Measurements from ENCODE around the gene PRRT4. TPM values are rescaled to one million over a fixed set of nuclear protein-coding genes. Genes with fewer than 3 reads are reported as not detected.

PRRT4 gene
- total RNA-seq, 1 experiment from 2014 or later: 0.24 TPM

GRCh38 chr7:128310499-128310898, 51.0 kb downstream of the PRRT4 start:
- Histone ChIP-seq H4K91ac (ENCODE audit: insufficient read length, low read depth, low read length) (no peak overlapping the region), H2BK120ac (ENCODE audit: low read depth, low read length, poor library complexity, severe bottlenecking) (no peak overlapping the region), H3K27ac (ENCODE audit: insufficient read length, low read depth, low read length) (no peak overlapping the region), H2BK20ac (ENCODE audit: low read depth, low read length, poor library complexity, severe bottlenecking) (no peak overlapping the region), H2AFZ (ENCODE audit: low read length) (no peak overlapping the region), H3K18ac (ENCODE audit: insufficient read length, low read depth, low read length) (no peak overlapping the region), H4K5ac (ENCODE audit: insufficient read length, low read depth, low read length) (no peak overlapping the region), H3K9me3 (ENCODE audit: control insufficient read depth, low read depth, low read length) (no peaks in the 10 kb centered on the region), H3K79me1 (ENCODE audit: insufficient read depth, low read depth, low read length, poor library complexity, severe bottlenecking) (no peaks in the 10 kb centered on the region), H3K14ac (ENCODE audit: insufficient read depth, low read length) (no peak overlapping the region), H3K23me2 (ENCODE audit: insufficient read length, low read depth, low read length, poor library complexity, severe bottlenecking) (no peaks in the 10 kb centered on the region), H3K9ac (ENCODE audit: extremely low read depth, insufficient read length, low read length) (no peak overlapping the region), H3K4me2 (ENCODE audit: insufficient read depth, insufficient read length, low read length) (no peak overlapping the region), H3K23ac (ENCODE audit: insufficient read length, low read depth, low read length) (no peak overlapping the region), H3K27me3 (ENCODE audit: insufficient read depth, low read length) (no peaks in the 10 kb centered on the region), H2BK12ac (ENCODE audit: insufficient read length, low read depth, low read length) (no peak overlapping the region), H3K4ac (ENCODE audit: low read depth, low read length) (no peak overlapping the region), H3K79me2 (ENCODE audit: insufficient read depth, low read length) (no peaks in the 10 kb centered on the region), H3K4me1 (ENCODE audit: insufficient read depth, low read length) (no peaks in the 10 kb centered on the region), H2BK5ac (ENCODE audit: insufficient read length, low read length) (no peak overlapping the region), H3K56ac (ENCODE audit: insufficient read length, low read depth, low read length) (no peak overlapping the region), H2BK15ac (ENCODE audit: low read depth, low read length) (no peak overlapping the region), H2AK5ac (ENCODE audit: insufficient read length, low read length) (no peak overlapping the region), H4K8ac (replicated peaks; ENCODE audit: insufficient read length, low read depth, low read length) (no peak overlapping the region), H3T11ph (ENCODE audit: low read length) (no peak overlapping the region), H4K20me1 (ENCODE audit: control insufficient read depth, insufficient read depth, insufficient read length) (no peaks in the 10 kb centered on the region)
- Mint-ChIP-seq H3K27me3 (ENCODE audit: low read depth) (no peaks in the 10 kb centered on the region), H3K9me3 (no peaks in the 10 kb centered on the region), H3K4me3 (no peak overlapping the region), H3K4me1 (no peaks in the 10 kb centered on the region), H3K36me3 (ENCODE audit: insufficient read depth in 1 of 3, low read depth in 3 of 3) (peaks cover 49 to 91% (median 88%) of the 10 kb centered on the region in 3 experiments; a peak in 6 of 7 replicates), H3K27ac (no peak overlapping the region)
- TF ChIP-seq CTCF (conservative IDR thresholded peaks at IDR 0.05): no peak
- WGBS (ENCODE audit: extremely low coverage, insufficient read length, low lambda C conversion rate): no CpG with 5 or more reads among the region's 5 CpGs
- no peak for DNase-seq

All from H9 (cell line).